ENCODE measurements around the gene DCLK1. TPM values are rescaled to one million over a fixed set of nuclear protein-coding genes. Genes with fewer than 3 reads are reported as not detected.

The DCLK1 gene
- total RNA-seq, 4 donors from 2014 or later = 11.9 to 26.4 (median 15.5) TPM

DNA sequence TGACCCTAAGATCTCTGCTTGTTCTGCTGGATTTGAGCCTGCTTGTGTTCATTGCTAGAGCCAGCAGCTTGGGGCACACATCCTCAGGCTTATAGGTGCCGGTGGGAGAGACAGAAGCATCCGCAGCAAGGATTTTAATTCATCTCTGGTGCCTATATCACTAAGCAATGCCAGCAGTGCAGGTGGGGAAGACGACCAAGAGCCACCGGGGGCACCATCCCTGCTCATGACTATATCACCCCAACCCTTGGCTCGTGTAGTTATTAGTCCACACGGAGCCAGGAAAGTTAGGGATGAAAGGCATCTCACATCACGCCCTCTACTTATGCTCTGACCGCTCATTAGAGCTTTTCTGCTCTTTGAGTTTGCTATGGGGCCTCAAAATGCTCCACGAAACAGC is 298.2 kb downstream of the DCLK1 start:
- TF ChIP-seq POLR2A (IDR thresholded peaks at IDR 0.05) = no peak
- TF ChIP-seq, protein P1, sequence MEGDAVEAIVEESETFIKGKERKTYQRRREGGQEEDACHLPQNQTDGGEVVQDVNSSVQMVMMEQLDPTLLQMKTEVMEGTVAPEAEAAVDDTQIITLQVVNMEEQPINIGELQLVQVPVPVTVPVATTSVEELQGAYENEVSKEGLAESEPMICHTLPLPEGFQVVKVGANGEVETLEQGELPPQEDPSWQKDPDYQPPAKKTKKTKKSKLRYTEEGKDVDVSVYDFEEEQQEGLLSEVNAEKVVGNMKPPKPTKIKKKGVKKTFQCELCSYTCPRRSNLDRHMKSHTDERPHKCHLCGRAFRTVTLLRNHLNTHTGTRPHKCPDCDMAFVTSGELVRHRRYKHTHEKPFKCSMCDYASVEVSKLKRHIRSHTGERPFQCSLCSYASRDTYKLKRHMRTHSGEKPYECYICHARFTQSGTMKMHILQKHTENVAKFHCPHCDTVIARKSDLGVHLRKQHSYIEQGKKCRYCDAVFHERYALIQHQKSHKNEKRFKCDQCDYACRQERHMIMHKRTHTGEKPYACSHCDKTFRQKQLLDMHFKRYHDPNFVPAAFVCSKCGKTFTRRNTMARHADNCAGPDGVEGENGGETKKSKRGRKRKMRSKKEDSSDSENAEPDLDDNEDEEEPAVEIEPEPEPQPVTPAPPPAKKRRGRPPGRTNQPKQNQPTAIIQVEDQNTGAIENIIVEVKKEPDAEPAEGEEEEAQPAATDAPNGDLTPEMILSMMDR (IDR thresholded peaks at IDR 0.05) = no peak
- WGBS, 2 donors = 42 to 55% methylated on average over 9 of the region's 9 CpGs
- no peak overlapping the region for H3K27ac ChIP-seq

DNA sequence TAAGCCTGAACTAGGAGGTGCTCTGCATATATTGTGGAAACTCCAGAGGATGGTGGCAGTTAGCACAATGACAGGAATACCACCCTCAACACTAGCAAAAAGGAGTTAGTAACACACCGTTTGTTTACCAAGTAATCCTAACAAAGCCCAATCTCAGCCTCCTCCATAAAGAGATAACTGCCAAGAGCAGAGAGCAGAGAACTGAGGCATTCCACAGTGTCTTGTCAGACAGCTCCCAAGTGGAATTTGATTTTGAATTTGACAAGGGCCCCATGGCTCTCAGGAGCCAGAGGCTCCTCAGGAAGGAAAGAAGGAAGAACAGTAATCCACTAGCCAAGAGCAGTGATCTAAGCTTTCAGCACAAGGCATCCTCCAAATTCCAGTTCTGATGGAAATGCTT is 298.6 kb downstream of the DCLK1 start:
- no peak overlapping the region for H3K4me3 ChIP-seq (replicated peaks in 1 of 3)
- H3K4me1 ChIP-seq = peaks cover 0 to 5% of the 10 kb centered on the region in 2 donors
- no peaks in the 10 kb centered on the region for H3K36me3 ChIP-seq
- DNase-seq = no peak
- no peak overlapping the region for H3K27ac ChIP-seq
- intact Hi-C loops (cut with DNase I) = loop anchor here (10.0 kb wide), 1 partner anchor 112 kb away; no protein-coding TSS in a partner anchor
- 100% methylated on average over 1 of the region's 1 CpG for WGBS, 2 donors
- TF ChIP-seq, protein P1 (IDR thresholded peaks at IDR 0.05) = no peak
- no peak for TF ChIP-seq POLR2A (IDR thresholded peaks at IDR 0.05)
- no peaks in the 10 kb centered on the region for H3K27me3 ChIP-seq
- H3K9me3 ChIP-seq = no peaks in the 10 kb centered on the region

More for the DNA sequence above, 298.2 kb downstream of the DCLK1 start:
- Histone ChIP-seq H3K4me3 (replicated peaks in 1 of 3) (no peak overlapping the region), H3K9me3 (no peaks in the 10 kb centered on the region), H3K4me1 (peaks cover 0 to 1% of the 10 kb centered on the region in 2 donors), H3K27me3 (no peaks in the 10 kb centered on the region), H3K36me3 (no peaks in the 10 kb centered on the region)
- no peak for DNase-seq
- intact Hi-C loops (cut with DNase I) = loop anchor here (10.0 kb wide), 1 partner anchor 112 kb away; no protein-coding TSS in a partner anchor

DNA sequence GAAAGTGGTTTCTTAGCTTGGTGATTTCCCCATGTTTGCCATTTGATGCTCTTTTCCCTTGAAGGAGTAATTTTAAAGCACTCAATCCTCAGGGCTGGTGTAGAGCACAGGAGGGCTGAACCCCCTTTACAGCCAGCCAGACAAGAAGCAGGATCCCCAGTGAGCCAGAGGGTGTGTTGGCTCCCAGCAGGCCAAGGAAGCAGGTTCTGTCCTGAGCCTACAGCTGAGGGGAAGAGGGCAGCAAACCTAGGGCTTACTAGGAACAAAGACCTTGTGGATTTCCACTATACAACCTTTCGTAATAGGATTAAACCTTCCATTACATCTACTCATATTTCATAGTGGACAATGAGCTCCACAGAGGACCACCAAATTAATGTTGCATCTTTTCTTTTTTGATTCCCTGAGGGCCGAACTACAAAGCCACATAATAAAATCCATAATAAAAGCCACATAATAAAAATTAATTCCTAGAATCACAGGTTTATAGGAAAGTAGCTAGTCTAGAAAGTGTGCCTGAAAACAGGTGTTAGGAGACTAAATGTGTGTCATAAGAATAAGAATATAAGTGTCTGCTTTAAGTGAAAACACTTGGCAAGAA is 300.2 kb downstream of the DCLK1 start:
- WGBS, 2 donors = 95 to 96% methylated on average over 2 of the region's 2 CpGs
- no peak for DNase-seq
- intact Hi-C loops (cut with DNase I) = loop anchor here (10.0 kb wide), 1 partner anchor 114 kb away; no protein-coding TSS in a partner anchor
- Histone ChIP-seq H3K36me3 (no peaks in the 10 kb centered on the region), H3K9me3 (no peaks in the 10 kb centered on the region), H3K4me3 (replicated peaks in 1 of 3) (no peak overlapping the region), H3K4me1 (peaks cover 0 to 5% of the 10 kb centered on the region in 2 donors), H3K27ac (no peak overlapping the region), H3K27me3 (no peaks in the 10 kb centered on the region)
- TF ChIP-seq, protein P1 (IDR thresholded peaks at IDR 0.05) = no peak
- TF ChIP-seq POLR2A (IDR thresholded peaks at IDR 0.05) = no peak

DNA sequence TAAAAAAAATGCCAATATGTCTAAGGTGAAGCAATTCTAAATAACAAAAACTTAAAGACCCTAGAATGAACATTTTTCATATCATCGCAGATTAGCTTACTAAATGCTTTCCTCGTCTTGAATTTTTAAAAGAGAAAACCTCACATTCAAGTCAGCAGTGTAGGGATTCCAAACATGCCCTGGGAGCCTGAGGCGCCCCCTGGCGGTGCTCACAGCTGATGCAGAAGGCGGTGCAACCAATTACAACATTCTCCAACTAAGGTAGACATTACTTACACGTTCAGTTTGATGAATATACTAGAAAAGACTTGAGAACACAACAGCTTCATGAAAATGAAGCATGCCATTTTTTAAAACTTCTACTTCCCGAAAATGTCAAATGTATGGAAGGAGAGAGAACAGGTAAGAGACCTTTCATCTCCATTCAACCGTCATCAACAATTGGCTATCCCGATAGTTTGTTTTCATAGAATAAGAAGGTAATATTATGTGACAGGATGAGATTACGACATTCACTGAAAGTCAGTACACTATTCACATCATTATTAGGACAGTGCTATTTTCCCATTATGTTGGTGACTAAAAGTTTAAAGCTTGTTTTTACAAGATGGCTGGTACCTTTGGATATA is 304.4 kb downstream of the DCLK1 start:
- intact Hi-C loops (cut with DNase I) = no loop called here
- no peak for DNase-seq

More for the DNA sequence above, 304.4 kb downstream of the DCLK1 start:
- H3K27me3 ChIP-seq = no peaks in the 10 kb centered on the region
- no peaks in the 10 kb centered on the region for H3K9me3 ChIP-seq
- no peaks in the 10 kb centered on the region for H3K36me3 ChIP-seq
- WGBS, 2 donors = 71 to 75% methylated on average over 10 of the region's 10 CpGs
- no peak overlapping the region for H3K4me3 ChIP-seq (replicated peaks in 1 of 3)
- peaks cover 0 to 5% of the 10 kb centered on the region in 2 donors for H3K4me1 ChIP-seq
- no peak for TF ChIP-seq POLR2A (IDR thresholded peaks at IDR 0.05)
- TF ChIP-seq, protein P1 (IDR thresholded peaks at IDR 0.05) = no peak
- no peak overlapping the region for H3K27ac ChIP-seq
